Activated T-helper 17 cell treated with anti-CD3 and anti-CD28 coated beads, Interleukin-2, amount 50 U/mL, for 72 hours (primary cell): ENCODE measurements around the gene COTL1. TPM values are rescaled to one million over a fixed set of nuclear protein-coding genes. Genes with fewer than 3 reads are reported as not detected.
"Not testable (repeated sequence)": the region's sequence is repeated elsewhere in the genome, so short reads cannot be mapped to it uniquely, and the experiment has no call there.

Experiments used
- ATAC-seq: fragments of 150-1000 bp; cut with Tn5 transposase; replicated peaks from 2 replicates; pipeline ENCODE4 v1.10.0; 2021; ENCODE audit warnings: mild to moderate bottlenecking, moderate library complexity
- H3K27ac Mint-ChIP-seq: one replicate; pipeline ENCODE4 v1.8.0; 2022; ENCODE audit warnings: mixed read lengths
- H3K27me3 Mint-ChIP-seq: one replicate; pipeline ENCODE4 v1.8.0; 2022; ENCODE audit warnings: mixed read lengths
- H3K36me3 Mint-ChIP-seq: one replicate; pipeline ENCODE4 v1.8.0; 2022; ENCODE audit warnings: low read depth, mild to moderate bottlenecking, mixed read lengths
- H3K4me1 Mint-ChIP-seq: one replicate; pipeline ENCODE4 v1.8.0; 2022; ENCODE audit warnings: mixed read lengths
- H3K4me3 Mint-ChIP-seq: one replicate; pipeline ENCODE4 v1.8.0; 2022; ENCODE audit warnings: mild to moderate bottlenecking, mixed read lengths
- H3K9me3 Mint-ChIP-seq: one replicate; pipeline ENCODE4 v1.8.0; 2022; ENCODE audit warnings: mixed read lengths
- total RNA-seq, 2 donors: library from RNA; stranded (reverse); gene quantifications; one replicate each; pipeline ENCODE4 v1.2.3, GENCODE V29; 2022

The COTL1 gene
- total RNA-seq, 2 donors from 2014 or later, result 250 to 505 TPM

DNA sequence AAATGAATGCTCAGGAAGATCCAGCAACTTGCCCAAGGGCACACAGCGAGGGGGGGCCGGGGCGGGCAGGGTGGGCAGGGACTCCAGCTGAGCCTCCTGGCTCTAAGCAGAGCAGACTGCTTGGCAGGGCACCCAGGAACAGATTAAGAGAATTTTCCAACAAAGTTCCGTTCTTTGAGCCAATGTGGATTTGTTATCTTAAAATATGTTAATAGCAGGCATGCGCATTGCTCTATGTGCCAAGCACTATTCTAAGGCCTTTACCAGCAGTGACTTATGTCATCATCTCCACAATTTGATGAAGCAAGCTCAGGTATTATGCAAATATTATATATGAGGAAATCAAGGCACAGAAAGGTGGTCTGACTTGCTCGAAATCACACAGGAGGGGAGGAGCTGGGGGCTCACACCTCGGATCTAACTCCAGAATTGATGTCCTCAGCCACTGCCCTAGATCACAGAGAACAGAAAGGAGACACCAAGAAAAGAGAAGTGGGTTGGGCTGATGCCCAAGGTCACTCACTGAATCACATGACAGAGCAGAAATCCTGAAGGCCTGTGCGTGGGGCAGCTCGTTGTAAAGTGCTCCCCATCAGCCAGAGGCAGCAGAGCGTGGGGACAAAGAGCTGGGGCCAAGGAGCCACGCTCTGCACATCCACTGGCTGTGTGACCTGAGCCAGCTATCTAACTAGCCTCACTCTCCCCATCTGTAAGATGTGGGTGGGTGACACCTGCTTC lies 90.2 kb downstream of the COTL1 start:
- H3K27me3 Mint-ChIP-seq, result no peaks in the 10 kb centered on the region
- H3K36me3 Mint-ChIP-seq, result no peaks in the 10 kb centered on the region
- no peak overlapping the region for H3K4me3 Mint-ChIP-seq
- peaks cover 5% of the 10 kb centered on the region for H3K9me3 Mint-ChIP-seq
- ATAC-seq, result no peak
- H3K27ac Mint-ChIP-seq, result peak overlapping the region; percentile 17
- peaks cover 12% of the 10 kb centered on the region for H3K4me1 Mint-ChIP-seq

DNA sequence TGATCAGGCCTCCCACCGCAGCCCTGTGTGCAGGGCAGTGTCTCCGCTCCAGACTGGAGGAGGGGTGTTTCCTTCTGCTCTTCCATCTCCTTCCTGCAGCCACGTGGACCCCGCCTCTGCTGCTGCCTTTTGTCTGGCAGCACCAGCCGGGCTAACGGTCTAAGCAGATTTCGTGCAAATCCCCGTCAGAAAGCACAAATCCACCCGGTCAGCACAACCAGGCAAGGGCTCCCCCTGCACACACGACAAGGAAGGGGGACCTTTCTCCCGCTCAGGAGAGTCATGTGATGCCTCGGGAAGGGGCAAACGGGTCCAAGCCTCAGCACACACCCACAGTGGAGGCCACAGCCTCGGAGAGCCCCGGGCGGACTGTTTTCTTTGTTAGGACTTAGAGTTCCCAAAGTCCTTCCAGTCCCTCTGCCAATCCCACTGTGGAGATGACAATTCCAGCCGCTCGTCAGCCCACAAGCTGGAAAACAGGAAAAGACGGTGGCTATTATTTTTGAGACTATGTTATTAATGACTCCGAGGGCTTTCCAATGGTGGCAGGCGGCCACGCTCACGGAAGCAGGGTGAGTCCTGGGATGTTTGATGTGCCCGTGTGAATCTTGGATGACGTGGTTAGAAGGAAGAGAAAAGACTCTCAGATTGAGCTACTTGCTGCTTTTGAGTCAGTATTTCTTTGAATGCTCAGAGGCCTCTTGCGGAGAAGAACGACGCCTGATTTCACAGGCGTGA lies 90.9 kb downstream of the COTL1 start:
- H3K9me3 Mint-ChIP-seq, result peaks cover 5% of the 10 kb centered on the region
- no peak overlapping the region for H3K27ac Mint-ChIP-seq
- no peak overlapping the region for H3K4me3 Mint-ChIP-seq
- H3K4me1 Mint-ChIP-seq, result peaks cover 5% of the 10 kb centered on the region
- H3K36me3 Mint-ChIP-seq, result no peaks in the 10 kb centered on the region
- H3K27me3 Mint-ChIP-seq, result no peaks in the 10 kb centered on the region
- ATAC-seq, result no peak

DNA sequence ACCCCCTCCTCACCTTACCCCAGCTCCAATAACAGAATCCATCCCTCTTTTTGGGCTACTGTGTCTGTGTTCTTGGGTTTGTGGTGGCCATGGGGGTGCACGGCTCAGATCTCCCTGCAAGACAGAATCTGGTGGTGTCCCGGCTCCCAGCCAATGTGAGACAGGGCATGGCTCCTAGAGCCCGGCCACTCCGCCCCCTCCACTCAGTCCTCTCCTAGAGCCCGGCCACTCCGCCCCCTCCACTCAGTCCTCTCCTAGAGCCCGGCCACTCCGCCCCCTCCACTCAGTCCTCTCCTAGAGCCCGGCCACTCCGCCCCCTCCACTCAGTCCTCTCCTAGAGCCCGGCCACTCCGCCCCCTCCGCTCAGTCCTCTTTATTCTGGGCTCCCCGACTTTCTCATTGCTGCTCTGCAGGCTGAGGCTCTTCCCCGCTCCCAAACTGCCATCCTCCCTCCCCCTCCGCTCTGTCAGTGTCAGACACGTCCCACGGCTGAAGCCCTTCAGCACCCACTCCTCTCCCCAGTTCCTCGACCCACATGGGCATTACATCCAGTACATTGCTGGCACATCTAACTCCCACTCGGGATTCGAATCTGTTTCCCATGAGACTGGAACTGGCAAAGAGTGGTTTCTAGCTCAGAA lies 92.8 kb downstream of the COTL1 start:
- not testable (repeated sequence) for H3K36me3 Mint-ChIP-seq, H3K27me3 Mint-ChIP-seq, H3K9me3 Mint-ChIP-seq, H3K4me3 Mint-ChIP-seq, ATAC-seq, H3K4me1 Mint-ChIP-seq, H3K27ac Mint-ChIP-seq

DNA sequence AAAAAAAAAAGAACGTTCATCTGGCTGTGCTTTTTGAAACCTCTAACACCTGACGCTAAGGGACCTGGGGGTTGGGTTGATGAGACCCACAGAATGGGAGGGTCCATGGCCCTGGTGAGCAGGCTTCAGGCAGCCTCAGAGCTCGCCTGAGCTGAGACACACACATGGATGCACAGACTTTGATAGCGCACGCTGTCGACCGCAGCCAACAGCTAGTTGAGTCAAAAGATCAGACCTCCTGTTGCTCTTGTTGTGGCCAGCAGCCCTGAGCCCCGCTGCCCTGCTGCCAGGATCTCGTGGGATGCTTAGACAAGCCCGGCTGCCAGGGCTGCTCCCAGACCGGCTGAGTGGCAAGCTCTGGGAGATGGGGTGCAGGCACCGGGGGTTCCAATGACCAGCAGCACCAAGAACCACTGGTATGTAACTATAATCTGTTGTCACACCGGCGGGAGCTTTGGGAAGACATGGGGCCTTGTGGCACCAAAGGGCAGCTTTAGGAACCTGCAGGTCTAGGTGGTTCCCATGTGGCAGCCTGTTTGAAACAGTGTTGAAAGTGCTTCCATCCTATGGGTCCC lies 93.4 kb downstream of the COTL1 start:
- H3K4me3 Mint-ChIP-seq, result no peak overlapping the region

DNA sequence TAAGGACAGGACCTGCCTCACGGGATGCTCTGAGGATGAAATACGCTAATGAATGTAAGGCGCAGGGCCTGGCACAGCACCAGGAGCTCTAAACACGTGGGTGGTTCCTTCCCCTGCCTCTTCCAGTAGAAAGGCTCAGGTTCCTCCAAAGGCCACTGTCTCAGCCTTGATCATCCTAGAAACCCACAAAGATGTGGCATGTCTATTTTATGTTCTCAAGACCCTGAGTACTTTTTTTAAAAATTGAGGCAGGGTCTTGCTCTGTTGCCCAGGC lies 96.4 kb downstream of the COTL1 start:
- H3K27me3 Mint-ChIP-seq, result no peaks in the 10 kb centered on the region
- no peak overlapping the region for H3K27ac Mint-ChIP-seq
- H3K4me1 Mint-ChIP-seq, result peaks cover 20% of the 10 kb centered on the region
- ATAC-seq, result no peak
- H3K36me3 Mint-ChIP-seq, result no peaks in the 10 kb centered on the region
- no peak overlapping the region for H3K4me3 Mint-ChIP-seq
- no peaks in the 10 kb centered on the region for H3K9me3 Mint-ChIP-seq

More for the DNA sequence above, 93.4 kb downstream of the COTL1 start:
- H3K27ac Mint-ChIP-seq, result no peak overlapping the region
- no peak for ATAC-seq
- peaks cover 3% of the 10 kb centered on the region for H3K9me3 Mint-ChIP-seq
- no peaks in the 10 kb centered on the region for H3K27me3 Mint-ChIP-seq
- H3K36me3 Mint-ChIP-seq, result no peaks in the 10 kb centered on the region
- peaks cover 15% of the 10 kb centered on the region for H3K4me1 Mint-ChIP-seq

DNA sequence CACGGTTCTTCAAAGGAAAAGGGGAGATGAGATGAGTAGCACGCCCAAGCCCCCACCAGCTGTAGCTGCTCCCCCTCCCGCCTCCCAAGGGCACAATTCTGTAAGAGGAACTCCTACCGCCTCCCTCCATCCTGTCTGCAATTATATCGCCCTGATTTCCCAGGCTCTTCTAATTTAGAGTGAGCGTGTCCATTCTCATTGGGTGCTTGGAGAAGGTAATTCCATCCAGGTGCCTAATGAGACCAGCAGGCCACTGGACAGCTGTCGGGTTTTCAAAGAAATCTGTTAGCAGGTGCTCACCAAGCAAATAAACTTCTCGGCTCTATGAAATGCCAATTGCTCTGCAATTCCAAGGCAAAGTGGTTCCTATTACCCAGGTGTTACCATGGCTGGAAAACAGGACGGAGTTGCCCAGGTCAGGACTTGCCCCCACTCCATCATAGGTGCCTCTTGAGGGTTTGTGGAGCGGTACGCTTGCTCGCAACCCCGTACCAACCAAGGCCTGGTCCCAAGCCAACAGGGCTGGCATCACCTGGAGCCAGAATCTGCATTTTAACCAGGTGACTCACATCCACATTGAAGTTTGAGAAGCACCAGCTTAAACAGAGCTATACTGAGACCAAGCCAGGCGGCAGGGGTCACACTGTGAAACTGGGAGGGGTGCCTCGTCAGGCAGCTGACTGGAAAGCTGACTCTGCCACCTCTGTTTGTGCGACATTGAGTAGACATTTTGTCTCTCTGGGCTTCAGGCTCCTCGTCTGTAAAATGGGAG lies 97.0 kb downstream of the COTL1 start:
- Mint-ChIP-seq H3K27me3 (no peaks in the 10 kb centered on the region), H3K9me3 (no peaks in the 10 kb centered on the region), H3K4me3 (no peak overlapping the region), H3K27ac (no peak overlapping the region), H3K36me3 (no peaks in the 10 kb centered on the region), H3K4me1 (peaks cover 22% of the 10 kb centered on the region)
- ATAC-seq, result no peak

DNA sequence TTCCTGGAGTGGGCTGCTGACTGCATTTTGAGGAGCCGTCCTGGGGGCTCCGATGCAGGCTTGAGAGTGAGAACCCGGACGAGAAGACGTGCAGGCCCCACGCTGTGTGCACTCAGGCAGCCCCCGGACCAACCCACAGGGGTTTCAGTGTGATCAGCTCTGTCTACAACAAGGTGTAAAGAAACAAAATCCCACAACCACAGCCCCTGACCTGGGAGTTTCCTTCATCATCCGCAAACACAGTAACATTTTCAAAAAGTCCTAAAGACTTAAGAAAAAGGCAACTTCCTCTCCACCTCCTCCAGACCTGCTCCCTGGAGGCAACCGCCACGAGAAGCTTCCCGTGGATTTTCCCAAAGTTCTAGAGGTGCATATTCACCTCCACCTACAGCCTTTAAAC lies 98.0 kb downstream of the COTL1 start:
- H3K36me3 Mint-ChIP-seq, result no peaks in the 10 kb centered on the region
- peak overlapping the region; percentile 67 for H3K27ac Mint-ChIP-seq
- H3K9me3 Mint-ChIP-seq, result no peaks in the 10 kb centered on the region
- no peaks in the 10 kb centered on the region for H3K27me3 Mint-ChIP-seq
- H3K4me3 Mint-ChIP-seq, result peak overlapping the region; percentile 55
- no peak for ATAC-seq
- H3K4me1 Mint-ChIP-seq, result peaks cover 27% of the 10 kb centered on the region

DNA sequence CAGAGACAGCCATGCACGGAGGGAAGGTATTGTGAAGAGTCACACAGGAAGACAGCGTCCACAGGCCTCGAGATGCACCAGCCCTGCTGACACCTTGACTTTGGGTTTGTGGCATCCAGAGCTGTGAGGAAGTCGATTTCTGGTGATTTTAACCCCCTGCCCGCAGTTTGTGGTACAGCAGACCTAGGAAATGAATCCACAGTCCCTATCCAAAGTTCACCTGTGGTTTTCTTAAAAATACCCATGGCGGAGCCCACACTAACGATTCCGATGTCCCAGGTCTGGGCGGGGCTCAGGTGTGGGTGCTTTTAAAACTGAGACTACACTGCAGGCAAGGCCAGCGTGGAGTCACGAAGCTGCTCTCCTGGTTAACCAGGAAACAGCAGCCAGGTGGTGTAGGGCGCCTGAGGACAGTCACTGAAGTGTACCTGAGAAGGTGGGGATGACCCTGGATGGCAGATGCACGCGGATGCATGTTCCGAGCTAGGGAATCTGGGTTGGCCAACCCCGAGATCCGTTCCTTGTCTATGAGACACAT lies 99.0 kb downstream of the COTL1 start:
- no peaks in the 10 kb centered on the region for H3K27me3 Mint-ChIP-seq
- peak overlapping the region; percentile 55 for H3K4me3 Mint-ChIP-seq
- H3K36me3 Mint-ChIP-seq, result no peaks in the 10 kb centered on the region
- ATAC-seq, result peak; percentile 57
- peaks cover 36% of the 10 kb centered on the region for H3K4me1 Mint-ChIP-seq
- H3K27ac Mint-ChIP-seq, result peak overlapping the region; percentile 42
- no peaks in the 10 kb centered on the region for H3K9me3 Mint-ChIP-seq

DNA sequence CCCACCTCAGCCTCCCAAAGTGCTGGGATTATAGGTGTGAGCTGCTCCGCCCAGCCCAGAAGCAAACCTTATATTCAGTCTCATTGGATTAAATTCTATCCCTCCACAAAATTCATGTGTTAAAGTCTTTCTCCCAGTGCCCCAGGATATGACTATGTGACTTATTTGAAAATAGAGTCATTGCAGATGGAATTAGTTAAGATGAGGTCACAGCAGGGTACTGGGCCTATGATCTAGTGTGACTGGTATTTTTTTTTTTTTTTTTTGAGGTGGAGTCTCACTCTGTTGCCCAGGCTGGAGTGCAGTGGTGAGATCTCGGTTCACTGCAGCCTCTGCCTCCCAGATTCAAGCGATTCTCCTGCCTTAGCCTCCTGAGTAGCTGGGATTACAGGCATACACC lies 99.7 kb downstream of the COTL1 start:
- H3K27ac Mint-ChIP-seq, result peak overlapping the region; percentile 42
- ATAC-seq, result peak; percentile 25

DNA sequence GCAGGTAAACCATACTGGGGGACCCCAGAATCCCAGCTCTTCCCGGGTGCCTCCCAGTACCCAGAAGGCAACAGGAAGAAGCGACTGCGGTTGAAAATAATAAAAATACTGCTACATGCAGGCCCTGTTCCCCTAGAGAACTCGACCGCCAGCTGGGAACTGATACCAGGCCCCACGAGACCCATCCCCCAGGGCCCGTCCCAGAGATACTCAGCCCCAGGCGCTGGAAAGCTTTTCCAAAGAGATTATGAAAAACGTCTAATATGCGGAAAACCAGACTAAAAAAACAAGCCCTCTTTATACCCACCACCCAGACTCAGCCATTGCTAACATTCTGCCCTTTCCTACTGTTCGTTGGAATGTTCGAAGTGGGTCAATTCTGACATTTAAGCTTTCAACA lies 100.5 kb downstream of the COTL1 start:
- Mint-ChIP-seq H3K27me3 (no peaks in the 10 kb centered on the region), H3K27ac (no peak overlapping the region), H3K4me3 (no peak overlapping the region), H3K36me3 (no peaks in the 10 kb centered on the region), H3K9me3 (no peaks in the 10 kb centered on the region), H3K4me1 (peaks cover 43% of the 10 kb centered on the region)
- no peak for ATAC-seq

More for the DNA sequence above, 99.7 kb downstream of the COTL1 start:
- Mint-ChIP-seq H3K4me1 (peaks cover 41% of the 10 kb centered on the region), H3K4me3 (peak overlapping the region; percentile 55)
- H3K9me3 Mint-ChIP-seq, H3K36me3 Mint-ChIP-seq, H3K27me3 Mint-ChIP-seq: not testable (repeated sequence)

Other genes with a start within 250 kb of the COTL1 start
- gene ATP2C2, start 249.5 kb downstream of the COTL1 start, total RNA-seq, result not detected
- gene MEAK7, start 113.4 kb downstream of the COTL1 start, total RNA-seq, result 10 to 100 TPM; 18.5 to 28.5 TPM
- gene KLHL36, start 30.4 kb upstream of the COTL1 start, total RNA-seq, result 10 to 100 TPM; 52.3 to 65.5 TPM
- 100 to 1,000 TPM in 1 of 2 donors, 10 to 100 TPM in 1; 93.4 to 127 TPM for gene USP10, start 81.9 kb upstream of the COTL1 start, total RNA-seq
- gene CRISPLD2, start 201.9 kb upstream of the COTL1 start, total RNA-seq, result under 1 TPM; 0.30 to 0.66 TPM